ENCODE measurements around the gene ERGIC3. TPM values are rescaled to one million over a fixed set of nuclear protein-coding genes. Genes with fewer than 3 reads are reported as not detected.
"Not testable (repeated sequence)": the region's sequence is repeated elsewhere in the genome, so short reads cannot be mapped to it uniquely, and the experiment has no call there.

The ERGIC3 gene
- total and polyA plus RNA-seq, 2 of the 13 experiments (the other 11 are each of a cell fraction or from before 2014, with no cell fraction given), result 407 to 670 TPM

DNA sequence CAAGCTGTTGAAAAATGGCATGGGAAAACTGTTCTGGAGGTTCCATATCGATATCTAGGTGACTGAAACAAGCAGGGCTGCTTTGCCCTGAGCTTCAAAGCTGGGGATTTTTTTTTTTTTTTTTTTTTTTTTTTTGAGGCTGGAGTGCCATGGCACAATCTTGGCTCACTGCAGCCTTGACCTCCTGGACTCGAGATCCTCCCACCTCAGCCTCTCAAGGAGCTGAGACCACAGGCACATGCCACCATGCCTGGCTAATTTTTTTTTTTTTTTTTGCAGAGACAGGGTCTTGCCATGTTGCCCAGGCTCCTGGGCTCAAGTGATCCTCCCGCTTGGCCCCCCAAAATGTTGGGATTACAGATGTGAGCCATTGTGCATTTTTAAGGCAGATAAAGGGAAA, 11.0 kb downstream of the ERGIC3 start (continued):
- TF ChIP-seq, protein P1, sequence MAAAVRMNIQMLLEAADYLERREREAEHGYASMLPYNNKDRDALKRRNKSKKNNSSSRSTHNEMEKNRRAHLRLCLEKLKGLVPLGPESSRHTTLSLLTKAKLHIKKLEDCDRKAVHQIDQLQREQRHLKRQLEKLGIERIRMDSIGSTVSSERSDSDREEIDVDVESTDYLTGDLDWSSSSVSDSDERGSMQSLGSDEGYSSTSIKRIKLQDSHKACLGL (CRISPR knock-in tag; IDR thresholded peaks at IDR 0.05), result no peak
- TF ChIP-seq, protein P2, sequence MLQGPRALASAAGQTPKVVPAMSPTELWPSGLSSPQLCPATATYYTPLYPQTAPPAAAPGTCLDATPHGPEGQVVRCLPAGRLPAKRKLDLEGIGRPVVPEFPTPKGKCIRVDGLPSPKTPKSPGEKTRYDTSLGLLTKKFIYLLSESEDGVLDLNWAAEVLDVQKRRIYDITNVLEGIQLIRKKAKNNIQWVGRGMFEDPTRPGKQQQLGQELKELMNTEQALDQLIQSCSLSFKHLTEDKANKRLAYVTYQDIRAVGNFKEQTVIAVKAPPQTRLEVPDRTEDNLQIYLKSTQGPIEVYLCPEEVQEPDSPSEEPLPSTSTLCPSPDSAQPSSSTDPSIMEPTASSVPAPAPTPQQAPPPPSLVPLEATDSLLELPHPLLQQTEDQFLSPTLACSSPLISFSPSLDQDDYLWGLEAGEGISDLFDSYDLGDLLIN (CRISPR knock-in tag; IDR thresholded peaks at IDR 0.05; ENCODE audit: borderline replicate concordance), result no peak
- TF ChIP-seq CHD2 (IDR thresholded peaks at IDR 0.05; ENCODE audit: low read depth, low read length), result no peak
- TF ChIP-seq FIP1L1 (IDR thresholded peaks at IDR 0.05; ENCODE audit: borderline replicate concordance, insufficient read depth, low read depth, low read length), result no peak

DNA sequence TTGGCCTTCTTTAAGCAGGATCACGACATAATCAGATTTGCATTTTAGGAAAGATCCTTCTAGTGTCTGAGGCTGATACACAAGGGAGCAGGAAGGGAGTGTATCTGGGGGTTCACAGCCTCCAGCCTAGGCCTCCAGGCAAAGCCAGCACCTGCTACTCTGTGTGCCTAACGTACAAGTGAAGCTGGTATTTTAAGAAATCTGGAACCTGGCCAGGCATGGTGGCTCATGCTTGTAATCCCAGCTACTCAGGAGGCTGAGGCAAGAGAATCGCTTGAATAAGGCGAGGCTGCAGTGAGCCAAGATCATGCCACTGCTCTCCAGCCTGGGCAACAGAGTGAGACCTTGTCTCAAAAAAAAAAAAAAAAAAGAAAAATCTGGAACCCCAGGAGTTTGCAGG, 13.6 kb downstream of the ERGIC3 start:
- in situ Hi-C loops (cut with HindIII; ENCODE audit: extremely low pct_ligation_motif_present, low pct_unique_long_range_greater_than_20kb); H3K9me3 ChIP-seq (ENCODE audit: low read length); DNase-seq (ENCODE audit: low spot score); H3K4me1 ChIP-seq (ENCODE audit: insufficient read depth, low read length); CTCF ChIA-PET (ENCODE audit: low intra/inter-chr PET ratio, low total read pairs); H3K79me2 ChIP-seq (ENCODE audit: insufficient read depth, low read length); BruUV-seq (replicated peaks); ATAC-seq; H3K9ac ChIP-seq (ENCODE audit: insufficient read depth, low read depth, low read length); intact Hi-C loops (cut with micrococcal nuclease; ENCODE audit: unreplicated experiment); H3K27me3 ChIP-seq (ENCODE audit: control insufficient read depth in 1 of 2, insufficient read depth in 2 of 2, low read length in 2 of 2); H2AFZ ChIP-seq (ENCODE audit: low read length); H3K27ac ChIP-seq (ENCODE audit: extremely low read length, insufficient read depth, low read length); H3K4me2 ChIP-seq (ENCODE audit: low read depth, low read length); H3K4me3 ChIP-seq (replicated peaks in 1 of 3; ENCODE audit: insufficient read depth in 1 of 3, low read depth in 2 of 3, low read length in 3 of 3); H4K20me1 ChIP-seq (ENCODE audit: insufficient read depth, low read length); FAIRE-seq: not testable (repeated sequence)
- WGBS (ENCODE audit: low lambda C conversion rate), result 96% methylated on average over 4 of the region's 4 CpGs
- POLR2A ChIA-PET, result interaction anchor here (1.6 kb wide), 1 partner anchor 14 kb away, joined by 7 read pairs; the partner anchor contains the start of gene ERGIC3
- peaks cover 39 to 78% of the 10 kb centered on the region in 2 experiments for H3K36me3 ChIP-seq (replicated peaks in 1 of 2; ENCODE audit: control insufficient read depth in 1 of 2, insufficient read depth in 2 of 2, low read length in 2 of 2)
